Epithelial cell of proximal tubule (primary cell): Measurements from ENCODE around the gene C1orf174. TPM values are rescaled to one million over a fixed set of nuclear protein-coding genes. Genes with fewer than 3 reads are reported as not detected.

Source experiments
- DNase-seq: peaks from one replicate; pipeline ENCODE4 v3.0.0-alpha.2; 2011; ENCODE audit warnings: low read depth
- H3K4me3 ChIP-seq: 2 replicates; pipeline ENCODE4 v1.5.1; 2011; ENCODE audit warnings: low read depth, mild to moderate bottlenecking, low read length
- total RNA-seq: library from RNA; depleted of rRNA; stranded (reverse); fragments of >200 nt; gene quantifications from 2 replicates; pipeline ENCODE4 v1.2.3, GENCODE V29; 2015
- TF ChIP-seq, protein P1 (sequence below): conservative IDR thresholded peaks from 2 replicates; pipeline ENCODE4 v1.5.1; 2012; ENCODE audit warnings: low read depth, mild to moderate bottlenecking, low read length

The C1orf174 gene
- total RNA-seq, 1 donor from 2014 or later = 21.9 TPM

DNA sequence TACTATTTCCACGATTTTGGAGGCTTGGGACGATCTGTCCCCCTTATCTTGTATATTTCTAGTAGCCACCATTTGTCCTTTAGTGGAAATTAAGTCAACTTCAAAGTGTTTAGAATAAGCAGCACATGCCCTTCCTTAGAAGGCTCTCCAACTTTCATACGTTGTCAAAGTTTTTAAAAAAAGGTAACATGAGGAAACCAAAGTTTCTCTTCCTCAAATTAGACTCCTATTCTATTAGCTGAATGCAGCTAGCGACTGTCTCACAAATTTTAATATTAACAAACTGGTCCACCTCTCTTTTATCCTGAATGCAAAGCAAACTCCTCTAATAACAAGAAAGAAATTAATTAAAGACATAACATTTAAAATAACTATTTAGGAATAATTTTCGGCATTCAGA lies 6.9 kb downstream of the C1orf174 start:
- H3K4me3 ChIP-seq = no peak overlapping the region
- DNase-seq = no peak
- TF ChIP-seq, protein P1, sequence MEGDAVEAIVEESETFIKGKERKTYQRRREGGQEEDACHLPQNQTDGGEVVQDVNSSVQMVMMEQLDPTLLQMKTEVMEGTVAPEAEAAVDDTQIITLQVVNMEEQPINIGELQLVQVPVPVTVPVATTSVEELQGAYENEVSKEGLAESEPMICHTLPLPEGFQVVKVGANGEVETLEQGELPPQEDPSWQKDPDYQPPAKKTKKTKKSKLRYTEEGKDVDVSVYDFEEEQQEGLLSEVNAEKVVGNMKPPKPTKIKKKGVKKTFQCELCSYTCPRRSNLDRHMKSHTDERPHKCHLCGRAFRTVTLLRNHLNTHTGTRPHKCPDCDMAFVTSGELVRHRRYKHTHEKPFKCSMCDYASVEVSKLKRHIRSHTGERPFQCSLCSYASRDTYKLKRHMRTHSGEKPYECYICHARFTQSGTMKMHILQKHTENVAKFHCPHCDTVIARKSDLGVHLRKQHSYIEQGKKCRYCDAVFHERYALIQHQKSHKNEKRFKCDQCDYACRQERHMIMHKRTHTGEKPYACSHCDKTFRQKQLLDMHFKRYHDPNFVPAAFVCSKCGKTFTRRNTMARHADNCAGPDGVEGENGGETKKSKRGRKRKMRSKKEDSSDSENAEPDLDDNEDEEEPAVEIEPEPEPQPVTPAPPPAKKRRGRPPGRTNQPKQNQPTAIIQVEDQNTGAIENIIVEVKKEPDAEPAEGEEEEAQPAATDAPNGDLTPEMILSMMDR = no peak

DNA sequence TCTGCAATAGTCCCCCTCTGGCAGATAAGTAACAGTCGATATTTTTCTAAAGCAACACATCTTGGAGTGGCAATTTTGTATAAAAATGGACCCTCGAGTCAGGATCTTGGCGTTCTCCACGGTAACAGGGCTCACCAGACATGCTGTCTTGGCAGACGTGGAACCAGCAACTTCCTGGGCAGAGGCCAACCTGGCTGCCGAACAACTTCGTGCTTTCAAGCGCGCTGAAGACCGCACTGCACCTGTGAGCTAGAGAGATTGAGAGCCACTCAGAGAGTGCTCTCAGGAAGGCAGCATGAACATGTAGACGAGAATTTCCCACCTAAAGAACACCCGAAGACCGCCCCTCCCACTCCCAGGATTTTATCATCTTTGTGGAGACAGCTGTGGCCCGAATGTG lies 7.3 kb downstream of the C1orf174 start:
- no peak overlapping the region for H3K4me3 ChIP-seq
- TF ChIP-seq, protein P1 = no peak
- DNase-seq = no peak

DNA sequence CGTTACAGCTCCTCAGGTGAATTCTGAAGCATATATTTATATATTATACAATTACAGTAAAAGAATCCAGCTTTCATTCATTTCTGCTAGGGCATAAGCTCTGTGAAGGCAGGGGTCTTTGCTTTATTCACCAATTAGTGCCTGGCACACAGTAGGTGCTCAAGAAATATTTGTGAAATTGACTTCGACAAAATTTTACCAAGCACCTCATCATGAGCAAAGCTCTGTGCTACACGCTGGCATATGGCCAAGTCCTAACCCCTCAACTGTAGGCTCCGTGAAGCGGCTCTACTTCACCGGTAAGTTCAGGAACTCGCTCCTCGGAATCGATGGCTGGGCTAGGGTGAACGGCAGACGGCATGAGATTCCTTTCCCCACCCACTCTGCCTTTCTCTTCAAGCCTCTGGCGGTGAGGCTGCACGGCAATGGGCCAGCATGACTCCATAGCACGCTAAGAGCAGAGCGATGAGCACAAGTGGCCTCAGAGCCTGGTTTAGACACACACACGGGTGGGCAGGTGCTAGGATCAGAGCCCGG lies 8.7 kb downstream of the C1orf174 start:
- no peak overlapping the region for H3K4me3 ChIP-seq
- DNase-seq = no peak
- TF ChIP-seq, protein P1 = no peak

DNA sequence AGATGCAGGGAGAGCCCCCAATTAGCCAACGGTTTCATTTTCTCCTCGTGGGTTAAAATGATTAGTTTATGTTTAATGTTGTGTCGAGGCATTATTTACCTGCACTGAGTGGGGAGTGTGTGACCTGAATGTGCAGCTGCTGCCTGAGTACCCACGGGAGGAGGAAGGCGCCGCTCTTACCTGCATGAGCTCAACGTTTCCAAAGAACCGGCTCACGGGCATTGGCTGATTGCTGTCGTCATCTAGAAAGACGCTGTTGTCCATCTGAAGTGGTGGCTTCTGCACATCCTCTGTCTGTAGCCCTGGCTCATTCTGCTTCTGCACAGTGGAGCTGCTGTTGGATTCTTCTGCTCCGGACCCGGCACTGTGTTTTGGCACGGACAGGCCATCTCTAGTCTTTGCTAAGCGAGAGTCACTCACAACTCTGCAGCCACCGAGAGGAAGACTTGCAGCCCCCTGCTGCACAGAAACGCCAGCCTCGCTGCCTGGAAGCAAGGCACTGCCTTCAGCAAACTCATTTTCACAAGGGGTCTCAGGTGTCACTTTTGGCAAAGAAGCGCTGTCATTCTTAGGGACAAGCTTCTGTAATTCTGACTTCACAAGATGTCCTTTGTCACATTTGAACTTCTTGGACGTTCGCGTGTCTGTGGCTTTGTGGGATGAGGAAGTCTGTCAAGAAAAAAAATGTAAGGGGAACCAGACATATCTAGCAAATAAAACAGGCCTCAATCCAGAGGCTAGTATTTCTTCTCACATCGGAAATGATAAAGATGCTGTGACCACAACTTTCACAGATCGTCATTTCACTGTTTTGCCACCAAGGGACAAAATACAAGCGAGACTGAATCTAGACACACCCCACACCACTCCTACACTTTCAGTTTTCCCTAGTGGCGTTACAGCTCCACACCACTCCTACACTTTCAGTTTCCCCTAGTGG lies 9.4 kb downstream of the C1orf174 start:
- no peak for DNase-seq
- TF ChIP-seq, protein P1 = no peak
- no peak overlapping the region for H3K4me3 ChIP-seq

DNA sequence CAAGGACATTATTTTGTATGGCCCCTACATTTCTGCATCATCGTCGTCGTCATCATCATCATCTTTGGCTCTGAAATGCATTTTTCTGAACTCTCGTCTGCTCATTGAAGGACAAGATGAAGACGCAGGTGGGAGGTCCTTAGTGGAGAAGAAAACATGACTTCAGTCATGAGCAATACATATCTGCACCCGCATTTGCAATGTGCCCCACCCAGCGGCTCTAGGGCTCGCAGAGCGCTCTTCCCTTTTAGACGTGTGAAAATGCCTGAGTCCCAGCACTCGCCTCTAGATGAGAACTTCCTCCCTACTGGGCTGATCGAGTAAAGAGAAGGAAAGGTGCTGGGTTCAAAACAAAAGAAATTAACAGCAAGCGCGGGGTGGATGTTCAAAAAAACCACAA lies 10.1 kb downstream of the C1orf174 start:
- DNase-seq = no peak
- TF ChIP-seq, protein P1 = no peak

DNA sequence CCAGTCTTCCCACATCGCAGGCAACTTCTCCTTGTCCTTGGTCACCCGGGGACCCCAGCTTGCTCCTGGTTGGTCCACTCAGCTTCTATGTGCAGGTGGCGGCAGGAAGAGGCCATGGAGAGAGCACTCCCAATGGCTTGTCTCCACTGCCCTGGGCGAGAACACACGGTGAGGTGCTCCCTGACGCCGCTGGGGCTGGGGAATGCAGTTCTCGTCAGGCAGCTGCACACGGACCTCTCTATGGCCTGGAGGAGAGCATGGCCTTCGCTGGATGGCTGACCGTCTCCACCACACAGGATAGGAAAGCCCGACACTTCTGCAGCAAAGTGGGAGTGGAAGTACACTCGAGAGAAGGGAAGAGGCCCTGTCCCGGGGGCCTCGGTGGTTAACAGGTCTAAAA lies 11.8 kb downstream of the C1orf174 start:
- H3K4me3 ChIP-seq = no peak overlapping the region
- TF ChIP-seq, protein P1 = no peak
- DNase-seq = no peak

More for the DNA sequence above, 10.1 kb downstream of the C1orf174 start:
- H3K4me3 ChIP-seq = no peak overlapping the region
